ENCODE data around the gene MGMT. TPM values are rescaled to one million over a fixed set of nuclear protein-coding genes. Genes with fewer than 3 reads are reported as not detected.

The MGMT gene
- total and polyA plus RNA-seq, 2 donors from 2014 or later = 25.9 to 70.0 TPM

- H3K9me3 ChIP-seq (ENCODE audit: control insufficient read depth in 2 of 3, insufficient read depth in 1 of 3, low read length in 3 of 3) = peaks cover 0 to 4% (median 0%) of the 10 kb centered on the region in 3 donors
- DNase-seq (peak in 1 of 5 donors; percentile 35), FAIRE-seq (no peak)
- H3K27me3 ChIP-seq (ENCODE audit: control insufficient read depth, insufficient read depth, low read length) = no peaks in the 10 kb centered on the region
- H3K4me3 ChIP-seq (ENCODE audit: low read length in 3 of 3) = no peak overlapping the region
- intact Hi-C loops (cut with DNase I) = no loop called here
- H3K36me3 ChIP-seq (ENCODE audit: control insufficient read depth in 2 of 3, insufficient read depth in 3 of 3, low read length in 3 of 3) = no peaks in the 10 kb centered on the region
- no peak overlapping the region for H3K9ac ChIP-seq (ENCODE audit: low read length in 3 of 3)
- TF ChIP-seq, protein P1, sequence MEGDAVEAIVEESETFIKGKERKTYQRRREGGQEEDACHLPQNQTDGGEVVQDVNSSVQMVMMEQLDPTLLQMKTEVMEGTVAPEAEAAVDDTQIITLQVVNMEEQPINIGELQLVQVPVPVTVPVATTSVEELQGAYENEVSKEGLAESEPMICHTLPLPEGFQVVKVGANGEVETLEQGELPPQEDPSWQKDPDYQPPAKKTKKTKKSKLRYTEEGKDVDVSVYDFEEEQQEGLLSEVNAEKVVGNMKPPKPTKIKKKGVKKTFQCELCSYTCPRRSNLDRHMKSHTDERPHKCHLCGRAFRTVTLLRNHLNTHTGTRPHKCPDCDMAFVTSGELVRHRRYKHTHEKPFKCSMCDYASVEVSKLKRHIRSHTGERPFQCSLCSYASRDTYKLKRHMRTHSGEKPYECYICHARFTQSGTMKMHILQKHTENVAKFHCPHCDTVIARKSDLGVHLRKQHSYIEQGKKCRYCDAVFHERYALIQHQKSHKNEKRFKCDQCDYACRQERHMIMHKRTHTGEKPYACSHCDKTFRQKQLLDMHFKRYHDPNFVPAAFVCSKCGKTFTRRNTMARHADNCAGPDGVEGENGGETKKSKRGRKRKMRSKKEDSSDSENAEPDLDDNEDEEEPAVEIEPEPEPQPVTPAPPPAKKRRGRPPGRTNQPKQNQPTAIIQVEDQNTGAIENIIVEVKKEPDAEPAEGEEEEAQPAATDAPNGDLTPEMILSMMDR (IDR thresholded peaks at IDR 0.05; ENCODE audit: borderline replicate concordance, extremely low read depth, insufficient read depth) = no peak
- H3K4me1 ChIP-seq (ENCODE audit: control insufficient read depth in 2 of 3, insufficient read depth in 2 of 3, low read depth in 1 of 3, low read length in 3 of 3) = no peaks in the 10 kb centered on the region
- H3K27ac ChIP-seq (ENCODE audit: low read depth in 2 of 2, low read length in 2 of 2) = no peak overlapping the region
Observed at GRCh38 chr10:129725890-129726631, 259.0 kb downstream of the MGMT start.

GRCh38 chr10:129727071-129727470 lies 260.0 kb downstream of the MGMT start:
- FAIRE-seq = no peak

DNA sequence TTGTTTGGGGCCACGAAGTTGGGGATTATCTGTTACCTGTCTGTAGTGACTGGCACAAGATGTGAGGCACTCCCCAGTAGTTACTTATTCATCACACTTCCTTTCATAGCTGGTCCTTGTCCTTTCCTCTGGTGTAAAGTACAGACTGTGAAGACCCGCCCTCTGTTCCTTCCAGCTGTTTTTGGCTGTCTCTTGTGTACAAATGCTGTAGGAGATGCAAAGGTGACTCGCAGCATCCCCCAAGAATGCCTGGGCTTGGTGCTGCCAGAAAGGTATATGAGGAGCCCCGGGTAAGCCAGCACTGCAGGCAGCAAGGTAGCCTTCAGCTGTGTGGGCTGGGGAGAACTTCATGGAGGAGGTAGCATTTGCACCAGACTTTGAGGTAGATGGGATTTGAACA lies 260.5 kb downstream of the MGMT start:
- H3K4me1 ChIP-seq (ENCODE audit: control insufficient read depth in 2 of 3, insufficient read depth in 2 of 3, low read depth in 1 of 3, low read length in 3 of 3) = no peaks in the 10 kb centered on the region
- intact Hi-C loops (cut with DNase I) = no loop called here
- no peak overlapping the region for H3K4me3 ChIP-seq (ENCODE audit: low read length in 3 of 3)
- peaks cover 0 to 4% (median 0%) of the 10 kb centered on the region in 3 donors for H3K9me3 ChIP-seq (ENCODE audit: control insufficient read depth in 2 of 3, insufficient read depth in 1 of 3, low read length in 3 of 3)
- DNase-seq (peak in 1 of 5 donors; percentile 29), FAIRE-seq (no peak)
- H3K36me3 ChIP-seq (ENCODE audit: control insufficient read depth in 2 of 3, insufficient read depth in 3 of 3, low read length in 3 of 3) = no peaks in the 10 kb centered on the region
- no peak overlapping the region for H3K9ac ChIP-seq (ENCODE audit: low read length in 3 of 3)
- H3K27me3 ChIP-seq (ENCODE audit: control insufficient read depth, insufficient read depth, low read length) = no peaks in the 10 kb centered on the region
- no peak overlapping the region for H3K27ac ChIP-seq (ENCODE audit: low read depth in 2 of 2, low read length in 2 of 2)
- TF ChIP-seq, protein P1 (IDR thresholded peaks at IDR 0.05; ENCODE audit: borderline replicate concordance, extremely low read depth, insufficient read depth) = no peak

More at GRCh38 chr10:129727071-129727470, 260.0 kb downstream of the MGMT start:
- Histone ChIP-seq H3K4me3 (ENCODE audit: low read length in 3 of 3) (no peak overlapping the region), H3K9ac (ENCODE audit: low read length in 3 of 3) (no peak overlapping the region), H3K9me3 (ENCODE audit: control insufficient read depth in 2 of 3, insufficient read depth in 1 of 3, low read length in 3 of 3) (peaks cover 0 to 4% (median 0%) of the 10 kb centered on the region in 3 donors), H3K27ac (ENCODE audit: low read depth in 2 of 2, low read length in 2 of 2) (no peak overlapping the region), H3K27me3 (ENCODE audit: control insufficient read depth, insufficient read depth, low read length) (no peaks in the 10 kb centered on the region), H3K4me1 (ENCODE audit: control insufficient read depth in 2 of 3, insufficient read depth in 2 of 3, low read depth in 1 of 3, low read length in 3 of 3) (no peaks in the 10 kb centered on the region), H3K36me3 (ENCODE audit: control insufficient read depth in 2 of 3, insufficient read depth in 3 of 3, low read length in 3 of 3) (no peaks in the 10 kb centered on the region)
- TF ChIP-seq, protein P1 (IDR thresholded peaks at IDR 0.05; ENCODE audit: borderline replicate concordance, extremely low read depth, insufficient read depth) = no peak
- intact Hi-C loops (cut with DNase I) = no loop called here
- DNase-seq = no peak
